Stomach (tissue), 4 donors: ENCODE measurements around the gene KCNIP4.

Experiments used
- EP300 ChIP-seq: sonication (generic); formaldehyde crosslinking; IDR thresholded peaks from one replicate; pipeline ENCODE4 v1.6.1; 2017; ENCODE audit warnings: antibody characterized with exemption
- POLR2A ChIP-seq, 4 donors: fragments of 450-650 bp; IDR thresholded peaks; one replicate each; pipeline ENCODE4 v1.6.1; 2016; ENCODE audit warnings: antibody characterized with exemption in 4 of 4, control low read depth in 2 of 4, mild to moderate bottlenecking in 1 of 4, moderate library complexity in 1 of 4
- TF ChIP-seq, protein P1 (sequence below), 7 experiments: fragments of 450-650 bp in 4 of 7; fragments of 200-600 bp in 3 of 7; sonication (generic) in 3 of 7; IDR thresholded peaks; one replicate each; pipeline ENCODE4 v1.5.1; 2016 to 2019; ENCODE audit warnings: antibody characterized with exemption in 7 of 7, control low read depth in 2 of 7, mild to moderate bottlenecking in 1 of 7

DNA sequence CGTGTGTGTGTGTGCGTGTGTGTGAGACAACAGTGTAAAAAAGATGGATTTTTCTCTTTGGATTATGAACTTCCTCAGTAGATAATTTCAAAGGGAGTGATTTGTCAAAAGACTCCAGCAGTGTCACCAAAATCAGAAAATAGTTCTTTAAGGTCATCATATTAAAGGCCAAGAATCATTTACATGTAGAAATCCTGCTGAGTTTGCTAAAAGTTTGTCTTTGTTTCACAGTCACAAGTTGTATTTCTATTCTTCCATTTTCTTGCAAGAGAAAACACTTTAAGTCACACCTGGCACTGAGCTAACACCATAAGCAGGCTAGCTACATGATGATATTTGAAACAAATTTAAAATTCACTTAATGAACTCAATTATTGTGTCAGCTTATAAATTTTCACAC is 1025.6 kb downstream of the KCNIP4 start:
- TF ChIP-seq, protein P1, sequence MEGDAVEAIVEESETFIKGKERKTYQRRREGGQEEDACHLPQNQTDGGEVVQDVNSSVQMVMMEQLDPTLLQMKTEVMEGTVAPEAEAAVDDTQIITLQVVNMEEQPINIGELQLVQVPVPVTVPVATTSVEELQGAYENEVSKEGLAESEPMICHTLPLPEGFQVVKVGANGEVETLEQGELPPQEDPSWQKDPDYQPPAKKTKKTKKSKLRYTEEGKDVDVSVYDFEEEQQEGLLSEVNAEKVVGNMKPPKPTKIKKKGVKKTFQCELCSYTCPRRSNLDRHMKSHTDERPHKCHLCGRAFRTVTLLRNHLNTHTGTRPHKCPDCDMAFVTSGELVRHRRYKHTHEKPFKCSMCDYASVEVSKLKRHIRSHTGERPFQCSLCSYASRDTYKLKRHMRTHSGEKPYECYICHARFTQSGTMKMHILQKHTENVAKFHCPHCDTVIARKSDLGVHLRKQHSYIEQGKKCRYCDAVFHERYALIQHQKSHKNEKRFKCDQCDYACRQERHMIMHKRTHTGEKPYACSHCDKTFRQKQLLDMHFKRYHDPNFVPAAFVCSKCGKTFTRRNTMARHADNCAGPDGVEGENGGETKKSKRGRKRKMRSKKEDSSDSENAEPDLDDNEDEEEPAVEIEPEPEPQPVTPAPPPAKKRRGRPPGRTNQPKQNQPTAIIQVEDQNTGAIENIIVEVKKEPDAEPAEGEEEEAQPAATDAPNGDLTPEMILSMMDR (IDR thresholded peaks at IDR 0.05) = no peak
- TF ChIP-seq POLR2A (IDR thresholded peaks at IDR 0.05) = no peak
- no peak for TF ChIP-seq EP300
